H9 (cell line): ENCODE results near the gene KCNAB2. TPM values are rescaled to one million over a fixed set of nuclear protein-coding genes. Genes with fewer than 3 reads are reported as not detected.

ENCODE experiments used
- DNase-seq: peaks from one replicate; pipeline ENCODE4 v3.0.0-alpha.2; 2017
- H2AFZ ChIP-seq: one replicate; pipeline ENCODE4 v1.6.1; 2013; ENCODE audit warnings: mild to moderate bottlenecking, low read length, control low read depth, moderate library complexity
- H2AK5ac ChIP-seq: 2 replicates; pipeline ENCODE4 v1.6.1; 2013; ENCODE audit warnings: low read length, control low read depth, mixed read lengths; ENCODE audit not compliant: insufficient read length
- H2BK120ac ChIP-seq: one replicate; pipeline ENCODE4 v1.6.1; 2013; ENCODE audit warnings: low read depth, mild to moderate bottlenecking, low read length, control low read depth, inconsistent platforms; ENCODE audit not compliant: poor library complexity, severe bottlenecking
- H2BK12ac ChIP-seq: 2 replicates; pipeline ENCODE4 v1.6.1; 2013; ENCODE audit warnings: low read length, control low read depth, mixed read lengths, low read depth; ENCODE audit not compliant: insufficient read length
- H2BK15ac ChIP-seq: 2 replicates; pipeline ENCODE4 v1.6.1; 2013; ENCODE audit warnings: low read depth, low read length, control low read depth
- H2BK20ac ChIP-seq: one replicate; pipeline ENCODE4 v1.6.1; 2013; ENCODE audit warnings: low read depth, mild to moderate bottlenecking, low read length, control low read depth, inconsistent platforms; ENCODE audit not compliant: poor library complexity, severe bottlenecking
- H2BK5ac ChIP-seq: 2 replicates; pipeline ENCODE4 v1.6.1; 2013; ENCODE audit warnings: low read length, control low read depth, mixed read lengths; ENCODE audit not compliant: insufficient read length
- H3K14ac ChIP-seq: 2 replicates; pipeline ENCODE4 v1.6.1; 2013; ENCODE audit warnings: low read length, control low read depth; ENCODE audit not compliant: insufficient read depth
- H3K18ac ChIP-seq: 2 replicates; pipeline ENCODE4 v1.6.1; 2013; ENCODE audit warnings: low read depth, mild to moderate bottlenecking, mixed read lengths, low read length, control low read depth; ENCODE audit not compliant: insufficient read length
- H3K23ac ChIP-seq: 2 replicates; pipeline ENCODE4 v1.6.1; 2013; ENCODE audit warnings: low read length, control low read depth, mixed read lengths, low read depth; ENCODE audit not compliant: insufficient read length
- H3K23me2 ChIP-seq: 2 replicates; pipeline ENCODE4 v1.6.1; 2013; ENCODE audit warnings: low read depth, mild to moderate bottlenecking, mixed read lengths, low read length, control low read depth; ENCODE audit not compliant: insufficient read length, poor library complexity, severe bottlenecking
- H3K27ac ChIP-seq: 2 replicates; pipeline ENCODE4 v1.5.1; 2013; ENCODE audit warnings: low read length, control low read depth, mixed read lengths, low read depth; ENCODE audit not compliant: insufficient read length
- H3K27me3 ChIP-seq: 2 replicates; pipeline ENCODE4 v1.6.1; 2013; ENCODE audit warnings: low read length, control low read depth, inconsistent platforms; ENCODE audit not compliant: insufficient read depth
- H3K4ac ChIP-seq: 2 replicates; pipeline ENCODE4 v1.6.1; 2013; ENCODE audit warnings: low read depth, mild to moderate bottlenecking, control low read depth, inconsistent platforms, low read length, moderate library complexity
- H3K4me1 ChIP-seq: 2 replicates; pipeline ENCODE4 v1.6.1; 2013; ENCODE audit warnings: low read length, control low read depth, inconsistent platforms; ENCODE audit not compliant: insufficient read depth
- H3K4me2 ChIP-seq: 2 replicates; pipeline ENCODE4 v1.6.1; 2013; ENCODE audit warnings: low read length, control low read depth, mixed read lengths; ENCODE audit not compliant: insufficient read length, insufficient read depth
- H3K56ac ChIP-seq: 2 replicates; pipeline ENCODE4 v1.6.1; 2013; ENCODE audit warnings: low read depth, mild to moderate bottlenecking, mixed read lengths, low read length, control low read depth; ENCODE audit not compliant: insufficient read length
- H3K79me1 ChIP-seq: 2 replicates; pipeline ENCODE4 v1.6.1; 2013; ENCODE audit warnings: low read depth, mild to moderate bottlenecking, moderate library complexity, low read length, control low read depth, inconsistent platforms; ENCODE audit not compliant: insufficient read depth, poor library complexity, severe bottlenecking
- H3K79me2 ChIP-seq: 2 replicates; pipeline ENCODE4 v1.6.1; 2013; ENCODE audit warnings: low read length, control low read depth, inconsistent platforms; ENCODE audit not compliant: insufficient read depth
- H3K9ac ChIP-seq: 2 replicates; pipeline ENCODE4 v1.6.1; 2013; ENCODE audit warnings: low read length, control low read depth, mixed read lengths; ENCODE audit not compliant: insufficient read length; ENCODE audit errors: extremely low read depth
- H3K9me3 ChIP-seq: one replicate; pipeline ENCODE4 v1.6.1; 2013; ENCODE audit warnings: low read depth, low read length, inconsistent platforms; ENCODE audit not compliant: control insufficient read depth
- H3T11ph ChIP-seq: one replicate; pipeline ENCODE4 v1.6.1; 2013; ENCODE audit warnings: mild to moderate bottlenecking, low read length, control low read depth, inconsistent platforms
- H4K20me1 ChIP-seq: one replicate; pipeline ENCODE4 v1.6.1; 2013; ENCODE audit not compliant: control insufficient read depth, insufficient read length, insufficient read depth
- H4K5ac ChIP-seq: 2 replicates; pipeline ENCODE4 v1.6.1; 2013; ENCODE audit warnings: low read depth, mild to moderate bottlenecking, mixed read lengths, low read length, control low read depth; ENCODE audit not compliant: insufficient read length
- H4K8ac ChIP-seq: replicated peaks from 2 replicates; pipeline ENCODE4 v1.6.1; 2013; ENCODE audit warnings: low read length, control low read depth, mixed read lengths, low read depth; ENCODE audit not compliant: insufficient read length
- H4K91ac ChIP-seq: 2 replicates; pipeline ENCODE4 v1.6.1; 2013; ENCODE audit warnings: low read depth, mild to moderate bottlenecking, moderate library complexity, mixed read lengths, low read length, control low read depth; ENCODE audit not compliant: insufficient read length
- H3K27ac Mint-ChIP-seq, 3 experiments: 2 replicates in 2 of 3; 3 replicates in 1 of 3; pipeline ENCODE4 v1.8.0; 2020 to 2021; ENCODE audit warnings: mixed read lengths in 3 of 3, mild to moderate bottlenecking in 1 of 3, moderate library complexity in 1 of 3
- H3K27me3 Mint-ChIP-seq: 2 replicates; pipeline ENCODE4 v1.8.0; 2021; ENCODE audit warnings: low read depth, mild to moderate bottlenecking, moderate library complexity, mixed read lengths
- H3K36me3 Mint-ChIP-seq, 3 experiments: 2 replicates in 2 of 3; 3 replicates in 1 of 3; pipeline ENCODE4 v1.8.0; 2020 to 2021; ENCODE audit warnings: low read depth in 3 of 3, mixed read lengths in 3 of 3; ENCODE audit not compliant: insufficient read depth in 1 of 3
- H3K4me1 Mint-ChIP-seq, 2 experiments: 2 replicates each; pipeline ENCODE4 v1.8.0; 2020; ENCODE audit warnings: mixed read lengths in 2 of 2
- H3K4me3 Mint-ChIP-seq, 2 experiments: 2 replicates in 1 of 2; 3 replicates in 1 of 2; pipeline ENCODE4 v1.8.0; 2020 to 2021; ENCODE audit warnings: mild to moderate bottlenecking in 2 of 2, mixed read lengths in 2 of 2, moderate library complexity in 1 of 2
- H3K9me3 Mint-ChIP-seq, 2 experiments: 2 replicates in 1 of 2; 3 replicates in 1 of 2; pipeline ENCODE4 v1.8.0; 2020; ENCODE audit warnings: mild to moderate bottlenecking in 2 of 2, mixed read lengths in 2 of 2, moderate library complexity in 1 of 2
- WGBS: extraction: QIAGEN DNeasy Blood & Tissue Kit; methylation state at CpG from one replicate; pipeline ENCODE4 v1.1.7; 2013; ENCODE audit warnings: missing lambda C conversion rate, low lambda C conversion rate, mixed read lengths; ENCODE audit not compliant: insufficient read length; ENCODE audit errors: extremely low coverage; 5-methylcytosine and 5-hydroxymethylcytosine counted together
- total RNA-seq: library from RNA; stranded (reverse); gene quantifications from 2 replicates; pipeline ENCODE4 v1.2.1, GENCODE V29; 2021
- TF ChIP-seq, protein P1 (sequence below): fragments of 200-600 bp; sonication (generic); conservative IDR thresholded peaks from 3 replicates; pipeline ENCODE4 v1.8.0; 2021; ENCODE audit warnings: antibody characterized with exemption, mild to moderate bottlenecking

KCNAB2 gene
- total RNA-seq, 1 experiment from 2014 or later = 8.3 TPM

DNA sequence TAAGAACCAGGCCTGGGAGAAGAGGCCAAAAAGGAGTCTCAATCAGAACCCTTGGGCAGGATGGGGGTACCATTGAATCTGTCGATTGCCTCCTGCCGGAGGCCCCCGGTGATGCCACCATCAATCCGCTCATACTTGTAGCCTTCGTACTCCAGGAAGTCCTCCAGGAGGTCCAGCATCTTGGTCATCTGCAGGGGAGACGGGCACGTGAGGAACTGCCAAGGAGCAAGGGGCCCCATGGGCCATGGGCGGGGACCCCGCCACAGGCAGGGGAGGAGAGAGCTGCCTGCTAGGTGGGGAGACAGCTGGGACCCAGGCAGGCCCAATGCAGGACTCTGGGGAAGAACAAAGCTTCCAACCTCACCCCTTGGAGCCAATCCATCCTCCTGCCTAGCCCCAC is 85.9 kb downstream of the KCNAB2 start:
- H3K4me1 ChIP-seq = peaks cover 3% of the 10 kb centered on the region; the same call in 1 of the 2 replicates

More for the DNA sequence above, 85.9 kb downstream of the KCNAB2 start:
- TF ChIP-seq, protein P1, sequence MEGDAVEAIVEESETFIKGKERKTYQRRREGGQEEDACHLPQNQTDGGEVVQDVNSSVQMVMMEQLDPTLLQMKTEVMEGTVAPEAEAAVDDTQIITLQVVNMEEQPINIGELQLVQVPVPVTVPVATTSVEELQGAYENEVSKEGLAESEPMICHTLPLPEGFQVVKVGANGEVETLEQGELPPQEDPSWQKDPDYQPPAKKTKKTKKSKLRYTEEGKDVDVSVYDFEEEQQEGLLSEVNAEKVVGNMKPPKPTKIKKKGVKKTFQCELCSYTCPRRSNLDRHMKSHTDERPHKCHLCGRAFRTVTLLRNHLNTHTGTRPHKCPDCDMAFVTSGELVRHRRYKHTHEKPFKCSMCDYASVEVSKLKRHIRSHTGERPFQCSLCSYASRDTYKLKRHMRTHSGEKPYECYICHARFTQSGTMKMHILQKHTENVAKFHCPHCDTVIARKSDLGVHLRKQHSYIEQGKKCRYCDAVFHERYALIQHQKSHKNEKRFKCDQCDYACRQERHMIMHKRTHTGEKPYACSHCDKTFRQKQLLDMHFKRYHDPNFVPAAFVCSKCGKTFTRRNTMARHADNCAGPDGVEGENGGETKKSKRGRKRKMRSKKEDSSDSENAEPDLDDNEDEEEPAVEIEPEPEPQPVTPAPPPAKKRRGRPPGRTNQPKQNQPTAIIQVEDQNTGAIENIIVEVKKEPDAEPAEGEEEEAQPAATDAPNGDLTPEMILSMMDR = no peak
- Histone ChIP-seq H3K27ac (no peak overlapping the region), H3K23me2 (no peaks in the 10 kb centered on the region), H3K79me2 (no peaks in the 10 kb centered on the region), H4K20me1 (no peaks in the 10 kb centered on the region), H2BK120ac (no peak overlapping the region), H3K79me1 (no peaks in the 10 kb centered on the region), H2BK5ac (no peak overlapping the region), H3K27me3 (peaks cover 2% of the 10 kb centered on the region; the same call in 1 of the 2 replicates), H3K56ac (no peak overlapping the region), H4K8ac (no peak overlapping the region), H4K5ac (no peak overlapping the region), H3K4me2 (no peak overlapping the region), H3K4ac (no peak overlapping the region), H3K18ac (no peak overlapping the region), H2AK5ac (no peak overlapping the region), H2BK12ac (no peak overlapping the region), H3K9me3 (no peaks in the 10 kb centered on the region), H2BK20ac (no peak overlapping the region), H3T11ph (no peak overlapping the region), H3K23ac (no peak overlapping the region), H3K14ac (no peak overlapping the region), H3K9ac (no peak overlapping the region), H2AFZ (no peak overlapping the region), H4K91ac (no peak overlapping the region), H2BK15ac (no peak overlapping the region)
- Mint-ChIP-seq H3K9me3 (peaks cover 9% of the 10 kb centered on the region in 2 experiments), H3K27me3 (peaks cover 54% of the 10 kb centered on the region), H3K4me3 (no peak overlapping the region), H3K27ac (no peak overlapping the region; a peak in 1 of 7 replicates), H3K4me1 (peaks cover 0 to 6% of the 10 kb centered on the region in 2 experiments; a peak in 1 of 4 replicates), H3K36me3 (peaks cover 0 to 5% (median 0%) of the 10 kb centered on the region in 3 experiments; a peak in 4 of 7 replicates)
- no CpG with 5 or more reads among the region's 9 CpGs for WGBS
- no peak for DNase-seq
